Measurements from ENCODE around the gene LRRC74B.

GRCh38 chr22:21014726-21015465 lies 30.9 kb upstream of the LRRC74B start, which contains the start of gene P2RX6:
- no peak for TF ChIP-seq CTCF (IDR thresholded peaks at IDR 0.05; ENCODE audit: poor library complexity)
- TF ChIP-seq EZH2 (IDR thresholded peaks at IDR 0.05; ENCODE audit: borderline replicate concordance): no peak
- no peak for TF ChIP-seq EZH2phosphoT487 (IDR thresholded peaks at IDR 0.05; ENCODE audit: low read depth, severe bottlenecking, unreplicated experiment)

Measured in hepatocyte (in vitro differentiated cells).